NCI-H460 (cell line): ENCODE measurements around the gene SPACA6. TPM values are rescaled to one million over a fixed set of nuclear protein-coding genes. Genes with fewer than 3 reads are reported as not detected.

Source experiments
- DNase-seq: peaks from one replicate; pipeline ENCODE4 v3.0.0-alpha.2; 2016; ENCODE audit warnings: low read depth; ENCODE audit errors: extremely low read depth
- total RNA-seq: library from RNA; depleted of rRNA; stranded (reverse); fragments of >200 nt; shearing (Covaris generic); gene quantifications from 2 replicates; pipeline ENCODE4 v1.2.3, GENCODE V29; 2014

The SPACA6 gene
- total RNA-seq, 1 experiment from 2014 or later, result 4.7 TPM

DNA sequence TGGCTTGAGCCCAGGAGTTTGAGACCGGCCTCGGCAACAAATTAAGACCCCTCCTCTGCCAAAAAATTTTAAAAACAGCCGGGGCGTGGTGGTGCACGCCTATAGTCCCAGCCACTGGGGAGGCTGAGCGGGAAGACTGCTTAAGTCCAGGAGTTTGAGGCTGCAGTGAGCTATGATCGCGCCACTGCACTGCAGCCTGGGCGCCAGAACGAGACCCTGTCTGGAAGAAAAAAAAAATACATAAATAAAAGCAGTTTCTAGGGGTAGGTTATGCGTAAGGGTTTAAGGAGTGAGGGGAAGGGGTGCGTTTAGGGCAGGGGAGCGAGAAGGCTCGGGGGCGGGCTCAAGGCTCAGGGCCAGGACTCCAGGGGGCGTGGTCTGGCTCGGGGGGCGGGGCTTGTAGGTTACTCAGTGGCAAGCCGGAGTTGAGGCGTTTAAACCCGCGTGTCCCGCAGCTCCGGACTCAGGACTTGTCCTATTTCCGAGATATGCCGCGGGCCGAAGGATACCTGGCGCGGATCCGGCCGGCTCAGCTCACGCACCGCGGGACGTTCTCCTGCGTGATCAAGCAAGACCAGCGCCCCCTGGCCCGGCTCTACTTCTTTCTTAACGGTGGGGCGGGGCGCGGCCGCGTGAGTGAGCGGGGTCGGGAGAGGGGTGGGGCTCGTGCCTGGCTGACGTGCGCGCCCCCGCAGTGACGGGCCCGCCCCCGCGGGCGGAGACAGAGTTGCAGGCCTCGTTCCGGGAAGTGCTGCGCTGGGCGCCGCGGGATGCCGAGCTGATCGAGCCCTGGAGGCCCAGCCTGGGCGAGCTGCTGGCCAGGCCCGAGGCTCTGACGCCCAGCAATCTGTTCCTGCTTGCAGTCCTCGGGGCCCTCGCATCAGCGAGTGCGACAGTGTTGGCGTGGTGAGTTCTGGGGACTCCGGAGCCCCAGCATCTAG, 10.7 kb downstream of the SPACA6 start:
- peak; percentile 82 for DNase-seq

DNA sequence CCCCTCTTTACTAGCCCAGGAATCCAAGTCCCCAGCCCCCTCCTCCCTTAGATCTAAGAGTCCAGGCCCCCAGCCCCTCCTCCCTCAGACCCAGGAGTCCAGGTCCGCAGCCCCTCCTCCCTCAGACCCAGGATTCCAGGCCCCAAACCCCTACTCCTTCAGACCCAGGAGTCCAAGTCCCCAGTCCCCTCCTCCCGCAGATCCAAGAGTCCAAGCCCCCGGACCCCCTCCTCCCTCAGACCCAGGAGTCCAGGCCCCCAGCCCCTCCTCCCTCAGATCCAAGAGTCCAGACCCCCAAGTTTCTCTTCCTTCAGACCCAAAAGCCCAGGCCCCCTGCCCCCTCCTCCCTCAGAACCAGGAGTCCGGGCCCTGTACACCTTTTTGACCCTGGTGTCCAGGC, 11.5 kb downstream of the SPACA6 start:
- no peak for DNase-seq

DNA sequence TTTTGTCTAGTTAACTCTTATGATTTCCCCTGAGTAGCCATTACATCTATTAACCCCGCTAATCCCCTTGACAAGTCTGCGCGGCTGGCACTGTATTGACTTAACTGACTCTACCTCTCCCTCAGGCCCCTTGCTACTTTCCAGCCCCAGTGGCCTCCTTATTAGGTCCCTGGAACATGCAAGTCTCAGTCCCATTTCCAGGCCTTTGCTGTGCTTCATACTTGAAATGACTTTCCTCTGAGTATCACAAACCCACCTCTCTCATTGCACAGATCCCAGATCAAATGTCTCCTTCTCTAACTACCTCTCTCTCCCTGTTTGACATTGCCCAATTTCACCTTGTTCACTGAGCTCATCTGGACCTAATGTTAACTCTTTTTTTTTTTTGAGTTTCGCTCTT, 13.2 kb downstream of the SPACA6 start:
- no peak for DNase-seq

- DNase-seq, result no peak
Measured at GRCh38 chr19:51706885-51707284, 13.8 kb downstream of the SPACA6 start.

DNA sequence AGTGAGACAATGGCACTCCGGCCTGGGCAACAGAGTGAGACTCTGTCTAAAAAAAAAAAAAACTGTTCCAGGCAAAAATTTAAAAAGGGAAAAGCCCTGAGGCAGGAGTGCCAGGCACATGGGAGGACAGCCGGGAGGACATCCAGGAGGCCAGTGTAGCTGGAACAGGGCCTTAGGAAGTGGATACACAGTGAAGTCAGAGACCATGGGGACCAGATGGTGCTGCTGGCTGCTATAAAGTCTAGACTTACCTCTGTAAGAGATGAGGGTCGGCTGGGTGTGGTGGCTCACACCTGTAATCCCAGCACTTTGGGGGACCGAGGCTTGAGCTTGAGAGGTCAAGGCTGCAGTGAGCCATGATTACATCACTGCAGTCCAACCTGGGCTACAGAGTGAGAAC, 15.7 kb downstream of the SPACA6 start:
- no peak for DNase-seq

DNA sequence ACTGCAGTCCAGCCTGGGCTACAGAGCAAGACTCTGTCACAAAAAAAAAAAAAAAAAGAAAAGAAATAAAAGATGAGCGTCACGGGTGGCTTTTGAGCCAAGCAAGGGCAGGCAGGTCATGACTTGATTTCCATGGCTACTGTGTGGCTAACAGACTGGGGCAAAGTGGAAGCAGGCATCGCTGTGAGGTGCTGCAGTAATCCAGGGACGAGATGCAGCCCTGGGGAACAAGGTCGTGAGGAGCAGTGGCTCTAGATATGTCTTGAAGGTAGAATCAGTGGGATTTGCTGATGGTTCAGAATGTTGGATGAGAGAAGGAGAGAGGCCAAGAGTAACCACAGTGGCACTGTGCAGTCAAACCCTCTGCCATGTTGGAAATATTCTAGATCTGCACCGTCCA, 16.4 kb downstream of the SPACA6 start:
- no peak for DNase-seq

DNA sequence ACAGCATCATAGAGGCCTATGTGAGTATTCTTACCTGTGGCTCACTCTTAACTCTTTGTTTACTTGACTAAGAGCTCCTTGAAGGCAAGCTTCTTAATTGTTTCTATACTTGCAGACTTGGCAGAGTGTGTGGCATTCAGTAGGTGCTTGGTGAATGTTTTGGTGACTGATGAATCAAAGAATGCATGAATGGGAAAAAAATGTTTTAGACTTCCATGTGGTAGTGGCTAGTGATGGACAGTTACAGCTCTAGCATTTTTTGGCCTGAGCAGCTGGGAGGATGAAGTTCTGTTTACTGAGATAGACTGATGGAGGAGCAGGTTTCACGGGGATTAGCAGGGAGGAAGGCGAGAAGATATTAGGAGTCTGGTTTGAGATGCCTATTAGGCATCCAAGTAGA, 17.0 kb downstream of the SPACA6 start:
- no peak for DNase-seq

DNA sequence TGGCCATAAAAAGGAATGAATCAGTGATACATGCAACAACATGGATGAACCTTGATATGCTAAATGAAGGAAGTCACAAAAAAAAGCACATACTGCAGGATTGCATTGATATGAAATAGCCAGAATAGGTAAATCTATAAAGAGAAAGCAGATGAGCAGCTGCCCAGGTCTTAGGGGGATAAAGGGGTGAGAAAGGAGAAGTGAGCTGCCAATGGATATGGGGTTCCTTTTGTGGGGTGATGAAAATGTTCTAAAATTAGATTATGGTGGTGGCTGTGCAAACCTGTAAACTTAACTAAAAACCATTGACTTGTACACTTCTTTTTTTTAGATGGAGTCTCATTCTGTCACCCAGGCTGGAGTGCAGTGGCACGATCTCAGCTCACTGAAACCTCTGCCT, 18.6 kb downstream of the SPACA6 start:
- DNase-seq, result no peak

GRCh38 chr19:51712461-51713081, 19.4 kb downstream of the SPACA6 start:
- DNase-seq, result no peak

DNA sequence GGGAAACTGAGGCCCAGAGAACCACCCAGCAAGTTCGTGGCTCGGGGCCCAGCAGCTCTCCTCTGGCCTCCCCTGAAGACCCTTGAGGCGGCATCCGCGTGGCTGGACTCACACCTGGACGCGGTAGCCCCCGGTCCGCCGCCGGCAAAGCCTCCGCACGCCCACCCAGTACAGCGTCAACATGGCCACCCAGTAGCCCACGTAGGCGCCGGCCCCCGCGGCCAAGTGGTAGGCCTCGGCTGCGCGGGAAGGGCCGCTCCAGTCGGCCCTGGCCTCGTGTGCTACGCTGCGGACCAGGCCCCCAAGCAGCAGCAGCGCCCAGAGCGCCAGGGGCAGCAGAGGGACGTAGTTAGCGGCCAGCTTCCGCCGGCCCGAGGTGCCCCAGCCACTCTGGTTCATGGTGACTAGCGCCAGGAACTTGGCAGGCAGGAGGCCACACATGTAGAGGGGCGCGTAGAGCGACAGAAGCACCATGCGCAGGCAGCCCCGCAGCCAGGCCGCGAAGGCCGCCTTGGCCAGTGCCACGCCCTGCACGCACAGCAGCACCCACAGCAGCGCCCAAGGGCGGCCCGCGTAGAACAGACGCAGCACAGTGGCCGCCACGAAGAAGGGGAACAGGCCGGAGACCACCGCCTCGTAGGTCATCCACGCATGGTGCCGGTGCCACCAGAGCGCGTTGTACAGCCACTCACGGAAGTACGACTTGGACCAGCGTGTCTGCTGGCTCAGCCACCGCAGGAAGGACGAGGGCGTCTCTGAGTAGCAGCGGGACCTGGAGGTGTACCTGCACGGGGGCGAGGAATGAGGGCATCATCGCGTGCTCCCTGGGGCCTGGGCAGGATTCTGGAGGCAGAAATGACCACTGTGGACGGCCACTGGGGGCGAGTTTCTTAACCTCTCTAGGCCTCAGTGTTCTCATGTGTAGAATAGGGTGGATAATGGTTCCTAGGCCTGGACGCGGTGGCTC, 20.5 kb downstream of the SPACA6 start:
- DNase-seq, result no peak

GRCh38 chr19:51714848-51715247, 21.7 kb downstream of the SPACA6 start:
- no peak for DNase-seq

DNA sequence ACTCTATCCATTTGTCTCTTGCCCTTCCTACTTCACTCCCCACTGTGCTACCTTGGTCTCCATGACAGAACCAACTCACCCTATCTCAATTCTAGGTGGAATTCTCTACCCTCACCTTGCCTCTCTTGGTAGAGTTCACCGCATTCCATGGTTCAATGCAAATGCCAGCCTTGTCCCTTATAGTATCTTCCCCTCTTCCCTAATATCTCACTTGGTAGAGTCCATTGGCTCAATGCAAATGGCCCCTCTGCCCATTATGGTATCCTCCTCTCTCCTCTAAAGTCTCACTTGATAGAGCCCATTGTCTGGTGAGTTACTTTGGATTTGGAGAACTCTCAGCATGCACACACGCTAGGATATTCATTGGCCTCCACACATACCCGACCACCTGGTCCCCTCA, 22.7 kb downstream of the SPACA6 start:
- no peak for DNase-seq

DNA sequence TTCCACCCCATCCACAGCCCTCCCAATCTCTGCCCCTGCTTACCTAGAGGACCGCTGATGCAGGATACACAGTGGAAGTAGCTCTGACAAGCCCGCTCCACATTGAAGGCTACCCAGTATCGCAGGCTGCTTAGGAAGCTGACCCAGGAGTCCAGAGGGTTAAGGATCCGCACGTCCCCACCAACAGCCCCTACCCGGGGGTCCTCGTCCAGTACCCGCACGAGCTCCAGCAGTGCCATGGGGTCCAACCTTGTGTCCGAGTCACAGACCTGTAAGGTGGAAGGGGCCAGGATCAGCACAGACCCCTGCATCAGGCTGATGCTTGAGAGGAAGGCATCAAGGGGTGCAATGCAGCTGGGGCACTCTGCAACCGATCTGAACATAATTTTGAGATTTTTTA, 23.8 kb downstream of the SPACA6 start:
- no peak for DNase-seq

- DNase-seq, result no peak
Measured at GRCh38 chr19:51719251-51719988, 26.3 kb downstream of the SPACA6 start.

- DNase-seq, result no peak
Measured at GRCh38 chr19:51721905-51722304, 28.8 kb downstream of the SPACA6 start.

- no peak for DNase-seq
Measured at GRCh38 chr19:51722492-51722891, 29.4 kb downstream of the SPACA6 start.

- no peak for DNase-seq
Measured at GRCh38 chr19:51724543-51724942, 31.4 kb downstream of the SPACA6 start.

DNA sequence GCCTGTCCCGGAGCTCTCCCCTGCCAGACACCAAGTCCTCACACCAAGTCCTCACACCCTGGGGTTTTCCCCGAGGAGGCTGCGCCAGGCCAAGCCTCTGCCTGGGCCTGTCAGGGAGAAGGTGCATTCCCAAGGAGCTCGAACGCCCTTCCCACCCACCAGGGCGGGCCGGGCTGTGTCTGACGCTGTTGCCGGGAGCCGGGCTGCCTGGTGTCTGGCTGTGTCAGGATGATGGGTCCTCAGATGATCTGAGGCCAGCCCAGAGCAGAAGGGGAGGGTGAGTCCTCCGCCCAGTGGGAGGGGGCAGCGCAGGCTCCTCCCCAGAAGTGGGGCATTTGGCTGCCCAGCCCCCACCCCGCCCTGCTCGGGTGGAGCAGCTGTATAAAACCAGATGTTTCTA, 32.9 kb downstream of the SPACA6 start:
- no peak for DNase-seq

DNA sequence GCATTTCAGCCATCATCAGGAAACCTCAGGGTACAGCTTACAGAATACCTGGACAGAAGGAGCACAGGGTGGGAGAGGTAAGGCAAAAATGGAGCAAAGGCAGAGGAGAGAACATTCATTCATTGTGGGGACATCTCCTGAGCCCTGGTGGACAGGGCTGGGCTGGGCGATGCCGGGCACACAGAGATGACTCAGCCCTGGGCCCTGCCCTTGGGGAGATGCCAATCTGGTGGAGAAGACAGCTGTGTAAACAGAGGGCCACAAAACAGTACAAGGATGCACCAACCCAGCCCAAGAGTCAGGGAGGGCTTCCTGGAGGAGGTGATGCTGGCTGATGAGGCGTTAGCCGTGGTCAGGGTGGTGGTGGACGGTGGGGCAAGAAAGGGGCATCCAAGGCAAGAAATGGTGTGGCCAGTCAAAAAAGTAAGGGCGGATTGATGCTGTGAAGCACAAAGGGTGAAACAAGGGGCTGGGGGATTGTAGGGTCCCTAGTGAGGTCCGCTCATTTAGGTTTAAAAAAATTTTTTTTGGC, 34.3 kb downstream of the SPACA6 start:
- DNase-seq, result no peak

DNA sequence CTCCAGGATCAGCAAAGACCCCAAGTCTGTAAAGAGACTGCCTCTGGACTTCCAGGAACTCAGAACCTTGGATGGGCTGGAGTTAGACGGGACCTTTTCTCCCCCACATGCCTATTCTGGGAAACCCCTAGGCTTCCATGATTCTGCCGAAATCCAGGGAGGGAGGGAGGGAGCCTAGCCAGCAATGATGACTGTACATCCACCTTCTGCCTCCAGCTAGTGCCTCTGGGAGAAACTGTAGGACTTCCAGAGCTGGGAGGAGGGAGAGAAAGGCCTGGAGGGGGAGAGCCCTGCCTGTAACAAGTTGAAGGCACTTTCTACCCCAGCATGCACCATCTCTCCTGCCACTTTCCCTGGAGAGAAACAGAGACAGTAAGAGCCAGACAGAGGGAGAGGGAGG, 36.7 kb downstream of the SPACA6 start:
- no peak for DNase-seq
